Neural crest cell (in vitro differentiated cells): Measurements from ENCODE around the gene CRAT. TPM values are rescaled to one million over a fixed set of nuclear protein-coding genes. Genes with fewer than 3 reads are reported as not detected.

Experiments used
- DNase-seq: peaks from one replicate; pipeline ENCODE4 v3.0.0; 2021; ENCODE audit warnings: low read depth, mixed read lengths, low spot score
- H3K27ac Mint-ChIP-seq: one replicate; pipeline ENCODE4 v1.8.0; 2021; ENCODE audit warnings: mild to moderate bottlenecking, mixed read lengths; ENCODE audit not compliant: unreplicated experiment
- H3K27me3 Mint-ChIP-seq: 2 replicates; pipeline ENCODE4 v1.8.0; 2021; ENCODE audit warnings: low read depth, mild to moderate bottlenecking, mixed read lengths
- H3K36me3 Mint-ChIP-seq: 2 replicates; pipeline ENCODE4 v1.8.0; 2021; ENCODE audit warnings: low read depth, mild to moderate bottlenecking, mixed read lengths
- H3K4me1 Mint-ChIP-seq: 2 replicates; pipeline ENCODE4 v1.8.0; 2021; ENCODE audit warnings: mixed read lengths
- H3K4me3 Mint-ChIP-seq: one replicate; pipeline ENCODE4 v1.8.0; 2021; ENCODE audit warnings: mild to moderate bottlenecking, mixed read lengths
- H3K9me3 Mint-ChIP-seq: 2 replicates; pipeline ENCODE4 v1.8.0; 2021; ENCODE audit warnings: mixed read lengths
- CTCF ChIP-seq: fragments of 200-600 bp; sonication (generic); conservative IDR thresholded peaks from 2 replicates; pipeline ENCODE4 v1.5.0; 2021; ENCODE audit warnings: antibody characterized with exemption, mild to moderate bottlenecking
- total RNA-seq: library from RNA; stranded (reverse); gene quantifications from 2 replicates; pipeline ENCODE4 v1.2.1, GENCODE V29; 2021

Gene CRAT
- total RNA-seq, 1 donor from 2014 or later: 24.9 TPM

GRCh38 chr9:129072171-129072570, 38.4 kb downstream of the CRAT start:
- H3K4me3 Mint-ChIP-seq: no peak overlapping the region
- H3K36me3 Mint-ChIP-seq: no peaks in the 10 kb centered on the region
- TF ChIP-seq CTCF: no peak
- no peak overlapping the region for H3K27ac Mint-ChIP-seq
- DNase-seq: no peak
- H3K9me3 Mint-ChIP-seq: no peaks in the 10 kb centered on the region
- H3K27me3 Mint-ChIP-seq: no peaks in the 10 kb centered on the region
- H3K4me1 Mint-ChIP-seq: peaks cover 4% of the 10 kb centered on the region

GRCh38 chr9:129071526-129072126, 39.0 kb downstream of the CRAT start:
- Mint-ChIP-seq H3K4me3 (no peak overlapping the region), H3K36me3 (no peaks in the 10 kb centered on the region), H3K27ac (no peak overlapping the region), H3K9me3 (no peaks in the 10 kb centered on the region), H3K27me3 (no peaks in the 10 kb centered on the region), H3K4me1 (peaks cover 4% of the 10 kb centered on the region)
- TF ChIP-seq CTCF: no peak
- DNase-seq: no peak

GRCh38 chr9:129070696-129071525, 39.7 kb downstream of the CRAT start:
- DNase-seq: no peak
- Mint-ChIP-seq H3K9me3 (no peaks in the 10 kb centered on the region), H3K27me3 (no peaks in the 10 kb centered on the region), H3K4me1 (peaks cover 4% of the 10 kb centered on the region), H3K27ac (no peak overlapping the region), H3K36me3 (peaks cover under 1% of the 10 kb centered on the region), H3K4me3 (no peak overlapping the region)
- no peak for TF ChIP-seq CTCF

DNA sequence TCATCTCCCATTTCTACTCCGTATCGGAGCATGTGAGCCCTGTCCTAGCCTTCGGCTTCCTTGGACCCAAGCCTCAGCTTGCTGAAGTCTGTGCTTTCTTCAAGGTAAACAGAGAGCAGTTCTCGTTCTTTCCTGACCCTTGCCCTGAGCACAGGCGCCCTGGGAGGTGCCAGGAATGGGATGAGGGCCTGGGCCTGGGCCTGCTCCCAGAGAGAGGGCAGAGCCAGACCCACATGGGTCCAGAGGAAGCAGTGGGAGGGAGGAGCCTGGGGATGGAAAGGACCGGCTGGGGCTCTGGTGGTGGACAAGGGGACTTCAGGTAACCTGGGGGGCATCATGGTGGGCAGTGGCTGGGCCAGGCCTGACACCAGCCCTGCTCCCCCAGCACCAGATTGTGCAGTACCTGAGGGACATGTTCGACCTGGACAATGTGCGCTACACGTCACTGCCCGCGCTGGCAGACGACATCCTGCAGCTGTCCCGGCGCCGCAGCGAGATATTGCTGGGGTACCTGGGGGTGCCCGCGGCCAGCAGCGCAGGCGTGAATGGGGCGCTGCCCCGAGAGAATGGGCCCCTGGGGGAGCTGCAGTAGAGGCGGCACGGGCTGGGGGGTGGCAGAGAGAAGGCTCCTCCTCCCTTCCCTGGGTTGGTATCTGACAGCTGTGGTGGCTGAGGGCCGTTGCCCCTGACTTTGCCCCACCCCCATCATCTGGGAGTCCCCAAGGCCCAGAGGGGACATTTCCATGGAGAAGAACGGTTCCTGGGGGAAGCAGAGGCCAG, 40.5 kb downstream of the CRAT start:
- Mint-ChIP-seq H3K36me3 (peaks cover 3% of the 10 kb centered on the region), H3K27ac (no peak overlapping the region), H3K4me1 (peaks cover 4% of the 10 kb centered on the region), H3K9me3 (no peaks in the 10 kb centered on the region), H3K4me3 (no peak overlapping the region), H3K27me3 (no peaks in the 10 kb centered on the region)
- no peak for TF ChIP-seq CTCF
- no peak for DNase-seq

DNA sequence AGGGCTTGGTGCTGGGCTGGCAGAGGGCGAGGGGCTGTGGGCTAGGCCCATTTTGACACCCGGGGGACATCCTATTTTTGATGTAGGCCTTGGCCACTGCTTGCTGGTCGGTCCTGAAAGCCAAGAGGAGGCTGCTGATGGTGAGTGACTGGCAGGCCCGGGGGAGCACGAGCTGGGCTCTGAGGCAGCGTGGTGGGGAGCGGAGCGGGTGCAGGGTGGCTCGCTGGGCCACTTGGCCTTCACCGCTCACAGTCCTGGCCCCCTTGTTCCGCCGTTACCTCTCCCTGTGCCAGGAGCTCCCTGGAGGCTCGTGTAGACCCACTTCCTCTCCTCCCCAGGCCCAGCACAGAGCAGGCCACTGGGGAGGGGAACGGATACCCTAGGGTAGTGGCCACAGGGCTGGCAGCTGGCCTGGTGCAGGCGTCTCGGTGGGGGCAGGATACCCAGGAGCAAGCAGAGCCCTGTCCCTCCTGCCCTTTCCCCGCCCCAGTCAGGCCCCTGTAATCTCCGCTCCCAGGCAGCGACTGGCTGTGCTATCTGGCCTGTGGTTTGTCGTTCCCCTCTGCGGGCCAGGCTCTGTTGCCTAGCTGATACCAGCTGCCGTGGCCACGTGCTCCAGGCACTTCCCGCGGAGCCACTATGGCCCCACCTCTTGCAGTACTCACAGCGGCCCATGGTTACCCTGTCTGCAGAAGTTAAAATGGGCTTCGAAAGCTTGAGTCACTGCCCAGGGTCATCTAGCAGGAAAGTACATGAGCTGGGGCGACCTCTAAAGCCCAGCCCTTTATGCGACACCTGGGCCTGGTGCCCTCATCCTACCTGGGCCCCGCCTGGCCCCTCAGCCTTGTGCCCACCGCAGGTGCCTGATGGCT, 41.4 kb downstream of the CRAT start:
- peaks cover 4% of the 10 kb centered on the region for H3K4me1 Mint-ChIP-seq
- H3K36me3 Mint-ChIP-seq: peaks cover 3% of the 10 kb centered on the region
- no peak overlapping the region for H3K4me3 Mint-ChIP-seq
- no peak for DNase-seq
- TF ChIP-seq CTCF: no peak
- no peaks in the 10 kb centered on the region for H3K27me3 Mint-ChIP-seq
- no peak overlapping the region for H3K27ac Mint-ChIP-seq
- H3K9me3 Mint-ChIP-seq: no peaks in the 10 kb centered on the region
